ENCODE results near the gene IDUA. TPM values are rescaled to one million over a fixed set of nuclear protein-coding genes. Genes with fewer than 3 reads are reported as not detected.

IDUA gene
- total RNA-seq, 4 donors from 2014 or later = 40.4 to 114 (median 71.4) TPM

DNA sequence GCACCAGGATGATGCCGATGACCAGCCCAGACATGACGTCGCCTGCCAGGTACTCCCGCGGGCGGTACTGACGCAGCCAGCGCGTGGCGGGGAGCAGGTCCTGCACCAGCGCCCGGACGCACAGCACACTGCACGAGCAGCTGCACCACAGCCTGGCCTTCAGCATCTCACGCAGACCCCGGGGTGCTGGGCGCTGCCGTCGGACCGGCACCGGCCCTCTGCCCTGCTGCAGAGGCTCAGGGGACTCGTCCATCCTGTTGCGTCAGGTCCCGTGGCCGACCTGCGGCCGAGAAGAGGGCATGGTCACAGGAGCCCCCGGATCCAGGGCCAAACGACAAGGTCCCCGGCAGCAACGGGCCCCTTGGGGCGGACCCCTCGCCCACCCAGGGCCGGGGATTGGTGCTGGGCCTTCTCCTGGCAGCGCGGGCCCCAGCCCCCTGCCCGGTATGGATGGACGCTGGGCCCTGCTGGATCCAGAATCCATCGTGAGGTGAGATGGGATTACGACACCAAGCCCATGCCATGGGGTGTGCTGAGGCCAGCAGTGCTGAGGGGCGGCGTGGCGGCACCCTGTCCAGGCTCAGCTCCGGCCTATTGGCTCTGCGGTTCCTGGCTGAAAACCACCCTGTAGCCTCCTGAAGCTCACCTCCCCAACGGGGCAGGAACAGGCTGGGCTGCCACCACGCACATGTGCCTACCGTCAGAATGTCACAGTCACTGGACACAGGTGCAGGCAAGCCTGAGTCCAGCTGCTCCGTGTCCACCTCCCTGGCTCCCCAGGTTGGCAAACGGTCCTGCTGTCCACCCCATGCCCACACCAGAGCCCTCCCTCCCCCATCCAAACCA, 4.8 kb downstream of the IDUA start:
- Histone ChIP-seq H3K36me3 (peaks cover 0 to 23% (median 0%) of the 10 kb centered on the region in 3 donors), H3K27ac (peak overlapping the region; percentile 42 to 99 (median 90)), H3K4me1 (peaks cover 3 to 27% (median 7%) of the 10 kb centered on the region in 4 donors), H3K27me3 (peaks cover 0 to 2% of the 10 kb centered on the region in 2 donors), H3K9me3 (no peaks in the 10 kb centered on the region), H3K4me3 (peak overlapping the region in 2 of 4 donors; percentile 49 to 55)
- TF ChIP-seq, protein P1, sequence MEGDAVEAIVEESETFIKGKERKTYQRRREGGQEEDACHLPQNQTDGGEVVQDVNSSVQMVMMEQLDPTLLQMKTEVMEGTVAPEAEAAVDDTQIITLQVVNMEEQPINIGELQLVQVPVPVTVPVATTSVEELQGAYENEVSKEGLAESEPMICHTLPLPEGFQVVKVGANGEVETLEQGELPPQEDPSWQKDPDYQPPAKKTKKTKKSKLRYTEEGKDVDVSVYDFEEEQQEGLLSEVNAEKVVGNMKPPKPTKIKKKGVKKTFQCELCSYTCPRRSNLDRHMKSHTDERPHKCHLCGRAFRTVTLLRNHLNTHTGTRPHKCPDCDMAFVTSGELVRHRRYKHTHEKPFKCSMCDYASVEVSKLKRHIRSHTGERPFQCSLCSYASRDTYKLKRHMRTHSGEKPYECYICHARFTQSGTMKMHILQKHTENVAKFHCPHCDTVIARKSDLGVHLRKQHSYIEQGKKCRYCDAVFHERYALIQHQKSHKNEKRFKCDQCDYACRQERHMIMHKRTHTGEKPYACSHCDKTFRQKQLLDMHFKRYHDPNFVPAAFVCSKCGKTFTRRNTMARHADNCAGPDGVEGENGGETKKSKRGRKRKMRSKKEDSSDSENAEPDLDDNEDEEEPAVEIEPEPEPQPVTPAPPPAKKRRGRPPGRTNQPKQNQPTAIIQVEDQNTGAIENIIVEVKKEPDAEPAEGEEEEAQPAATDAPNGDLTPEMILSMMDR (IDR thresholded peaks at IDR 0.05) = no peak
- TF ChIP-seq POLR2A (IDR thresholded peaks at IDR 0.05) = no peak
- DNase-seq = no peak

DNA sequence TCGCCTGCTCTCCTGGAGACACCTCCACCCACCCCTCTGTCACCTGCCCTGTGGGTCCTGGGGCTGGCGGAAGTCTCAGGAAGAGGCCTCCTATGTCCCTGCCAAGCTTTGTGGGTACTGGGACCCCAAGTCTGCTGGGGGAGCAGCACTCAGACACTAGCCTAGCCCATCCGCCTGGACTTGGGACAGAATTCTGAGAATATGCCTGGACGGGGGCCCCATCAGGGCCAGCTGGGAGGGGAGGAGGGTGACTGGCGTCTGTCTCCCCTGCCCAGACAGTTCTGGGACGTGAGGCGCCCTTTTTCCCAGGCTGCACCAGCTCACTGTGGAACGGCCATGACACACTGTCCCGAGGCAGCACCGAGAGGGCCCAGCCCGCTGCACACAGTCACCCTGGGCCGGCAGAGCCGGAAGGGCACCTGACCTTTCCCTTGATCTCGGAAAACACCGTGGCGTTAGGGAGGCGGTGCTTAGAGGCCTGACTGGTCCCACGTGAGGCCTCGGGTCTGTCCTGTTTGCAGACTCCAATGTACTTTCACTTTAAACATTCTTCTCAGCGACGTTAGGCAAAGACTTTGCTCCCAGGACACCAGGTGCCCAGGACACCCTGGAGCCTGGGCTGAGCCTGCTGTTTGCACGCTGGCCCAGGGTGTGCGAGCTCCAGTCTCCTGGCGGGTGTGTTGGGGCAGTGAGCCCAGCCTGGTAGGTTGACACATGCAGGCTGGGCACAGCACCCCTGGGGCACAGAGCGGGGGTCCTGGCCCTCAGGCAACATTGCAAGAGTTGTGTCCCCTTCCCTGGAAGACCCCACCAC, 5.7 kb downstream of the IDUA start:
- Histone ChIP-seq H3K4me1 (peaks cover 2 to 33% (median 7%) of the 10 kb centered on the region in 4 donors), H3K4me3 (peak overlapping the region in 3 of 4 donors; percentile 15 to 55 (median 49)), H3K36me3 (peaks cover 0 to 23% (median 0%) of the 10 kb centered on the region in 3 donors), H3K9me3 (no peaks in the 10 kb centered on the region), H3K27ac (peak overlapping the region; percentile 42 to 99 (median 90)), H3K27me3 (peaks cover 0 to 10% of the 10 kb centered on the region in 2 donors)
- TF ChIP-seq, protein P1 (IDR thresholded peaks at IDR 0.05) = peak in 2 of 6 experiments; percentile 21 to 23
- TF ChIP-seq POLR2A (IDR thresholded peaks at IDR 0.05) = peak; percentile 75 to 83
- peak; percentile 35 to 92 (median 92) for DNase-seq

DNA sequence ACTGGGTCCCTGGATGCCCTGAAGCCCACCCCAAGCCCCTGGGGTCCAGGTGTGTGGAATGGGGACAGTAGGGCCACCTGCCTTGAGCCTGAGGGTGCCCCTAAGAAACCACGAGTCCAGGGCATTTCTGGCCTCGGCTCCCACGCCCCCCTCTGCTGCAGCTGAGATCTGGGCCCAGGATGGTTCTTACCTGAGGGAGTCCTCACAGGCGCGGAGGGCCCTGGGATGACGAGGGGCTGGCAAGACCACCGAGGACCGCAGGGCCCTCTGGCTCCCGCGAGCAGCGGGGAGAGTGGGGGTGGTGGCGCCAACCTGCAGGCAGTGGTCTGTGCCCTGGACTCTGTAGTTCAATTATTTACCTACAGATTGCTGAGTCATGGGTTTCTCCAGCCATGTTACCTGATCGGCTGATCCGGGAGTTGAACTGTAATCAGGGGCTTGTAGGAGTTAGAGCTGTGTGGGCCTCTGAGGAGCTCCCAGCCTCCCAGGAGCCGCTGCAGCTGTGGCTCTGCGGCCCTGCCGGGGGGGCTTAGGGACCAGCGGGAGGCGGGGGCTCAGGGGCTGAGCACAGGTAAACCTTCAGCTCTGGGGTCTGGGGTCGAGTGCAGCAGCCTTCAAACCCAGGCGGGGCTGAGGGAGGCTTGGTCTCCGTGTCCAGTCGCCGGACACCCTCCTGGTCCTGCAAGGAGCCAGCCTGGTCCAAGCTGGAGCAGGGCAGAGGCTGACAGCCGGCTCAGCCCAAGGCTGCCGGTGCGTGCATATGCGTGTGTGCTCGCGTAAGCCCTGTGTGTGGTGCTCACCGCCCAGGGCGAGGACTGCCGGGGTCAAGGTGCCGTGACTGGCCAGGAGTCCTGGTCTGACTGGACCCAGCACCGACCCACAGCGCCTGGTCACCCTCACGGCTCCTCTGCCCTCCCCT, 6.5 kb downstream of the IDUA start, which contains the start of gene SLC26A1:
Gene SLC26A1, minus strand, starts transcription at position 294 of the 919 bp plus-strand sequence. CDS start 1,701 bp downstream, outside the sequence.
- Histone ChIP-seq H3K36me3 (peaks cover 0 to 23% (median 0%) of the 10 kb centered on the region in 3 donors), H3K4me3 (peak within 1 kb of the TSS in 3 of 4 donors; percentile 15 to 55 (median 49)), H3K27me3 (peaks cover 0 to 19% of the 10 kb centered on the region in 2 donors), H3K9me3 (no peaks in the 10 kb centered on the region), H3K4me1 (peaks cover 0 to 33% (median 7%) of the 10 kb centered on the region in 4 donors), H3K27ac (peak within 1 kb of the TSS; percentile 42 to 99 (median 90))
- TF ChIP-seq, protein P1 (IDR thresholded peaks at IDR 0.05) = peak in 2 of 6 experiments; percentile 3 to 9
- peak in 1 of 2 donors; percentile 39 for TF ChIP-seq POLR2A (IDR thresholded peaks at IDR 0.05)
- peak in 2 of 3 donors; percentile 72 to 83 for DNase-seq

DNA sequence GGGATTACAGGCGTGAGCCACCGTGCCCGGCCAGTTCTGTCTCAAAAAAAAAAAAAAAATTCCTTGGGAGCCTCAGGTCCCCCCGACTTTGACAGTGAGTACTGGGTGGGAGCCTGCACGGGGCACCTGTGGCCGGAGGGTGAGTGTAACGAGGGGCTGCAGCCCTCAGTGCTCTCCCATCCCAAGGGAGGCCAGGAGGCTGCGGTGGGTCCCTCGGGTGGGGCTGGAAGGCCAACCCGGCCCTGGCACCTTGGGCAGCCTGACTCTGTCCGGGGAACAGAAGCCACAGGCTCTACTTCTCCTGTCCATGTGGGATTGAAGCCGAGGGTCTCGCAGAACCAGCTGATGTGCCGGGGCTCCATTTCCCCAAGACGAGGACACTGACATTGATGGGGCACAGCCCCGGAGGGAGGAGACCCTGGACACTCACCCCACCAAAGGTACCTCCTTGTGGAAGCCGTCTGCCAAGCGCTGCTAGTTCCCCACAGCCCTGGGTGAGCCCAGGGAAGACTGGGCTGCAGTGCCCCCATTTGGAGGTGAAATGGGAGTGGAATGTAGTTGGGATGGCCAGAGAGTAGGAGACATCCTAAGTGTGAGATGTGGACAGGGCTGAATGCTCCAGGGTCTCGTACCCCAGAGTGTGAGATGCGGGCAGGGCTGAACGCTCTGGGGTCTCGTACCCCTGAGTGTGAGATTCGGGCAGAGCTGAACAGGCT, 8.6 kb downstream of the IDUA start:
- no peak overlapping the region for H3K4me3 ChIP-seq
- no peaks in the 10 kb centered on the region for H3K9me3 ChIP-seq
- peaks cover 0 to 22% of the 10 kb centered on the region in 2 donors for H3K27me3 ChIP-seq
- H3K27ac ChIP-seq = no peak overlapping the region
- peaks cover 0 to 35% (median 8%) of the 10 kb centered on the region in 4 donors for H3K4me1 ChIP-seq
- no peak for DNase-seq
- peaks cover 0 to 7% (median 0%) of the 10 kb centered on the region in 3 donors for H3K36me3 ChIP-seq
- TF ChIP-seq, protein P1 (IDR thresholded peaks at IDR 0.05) = no peak
- no peak for TF ChIP-seq POLR2A (IDR thresholded peaks at IDR 0.05)

Measured in Peyer's patch (tissue), 4 donors.